Measurements from ENCODE around the gene NHERF1. TPM values are rescaled to one million over a fixed set of nuclear protein-coding genes. Genes with fewer than 3 reads are reported as not detected.

Gene NHERF1
- total and polyA plus RNA-seq, 2 of the 13 experiments (the other 11 are each of a cell fraction or from before 2014, with no cell fraction given): 169 to 269 TPM

DNA sequence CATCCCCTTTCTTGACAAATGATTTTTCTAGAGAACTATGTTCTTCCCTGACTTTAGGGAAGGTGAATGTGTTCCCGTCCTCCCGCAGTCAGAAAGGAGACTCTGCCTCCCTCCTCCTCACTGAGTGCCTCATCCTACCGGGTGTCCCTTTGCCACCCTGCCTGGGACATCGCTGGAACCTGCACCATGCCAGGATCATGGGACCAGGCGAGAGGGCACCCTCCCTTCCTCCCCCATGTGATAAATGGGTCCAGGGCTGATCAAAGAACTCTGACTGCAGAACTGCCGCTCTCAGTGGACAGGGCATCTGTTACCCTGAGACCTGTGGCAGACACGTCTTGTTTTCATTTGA, 20.3 kb downstream of the NHERF1 start (continued):
- TF ChIP-seq, protein P1, sequence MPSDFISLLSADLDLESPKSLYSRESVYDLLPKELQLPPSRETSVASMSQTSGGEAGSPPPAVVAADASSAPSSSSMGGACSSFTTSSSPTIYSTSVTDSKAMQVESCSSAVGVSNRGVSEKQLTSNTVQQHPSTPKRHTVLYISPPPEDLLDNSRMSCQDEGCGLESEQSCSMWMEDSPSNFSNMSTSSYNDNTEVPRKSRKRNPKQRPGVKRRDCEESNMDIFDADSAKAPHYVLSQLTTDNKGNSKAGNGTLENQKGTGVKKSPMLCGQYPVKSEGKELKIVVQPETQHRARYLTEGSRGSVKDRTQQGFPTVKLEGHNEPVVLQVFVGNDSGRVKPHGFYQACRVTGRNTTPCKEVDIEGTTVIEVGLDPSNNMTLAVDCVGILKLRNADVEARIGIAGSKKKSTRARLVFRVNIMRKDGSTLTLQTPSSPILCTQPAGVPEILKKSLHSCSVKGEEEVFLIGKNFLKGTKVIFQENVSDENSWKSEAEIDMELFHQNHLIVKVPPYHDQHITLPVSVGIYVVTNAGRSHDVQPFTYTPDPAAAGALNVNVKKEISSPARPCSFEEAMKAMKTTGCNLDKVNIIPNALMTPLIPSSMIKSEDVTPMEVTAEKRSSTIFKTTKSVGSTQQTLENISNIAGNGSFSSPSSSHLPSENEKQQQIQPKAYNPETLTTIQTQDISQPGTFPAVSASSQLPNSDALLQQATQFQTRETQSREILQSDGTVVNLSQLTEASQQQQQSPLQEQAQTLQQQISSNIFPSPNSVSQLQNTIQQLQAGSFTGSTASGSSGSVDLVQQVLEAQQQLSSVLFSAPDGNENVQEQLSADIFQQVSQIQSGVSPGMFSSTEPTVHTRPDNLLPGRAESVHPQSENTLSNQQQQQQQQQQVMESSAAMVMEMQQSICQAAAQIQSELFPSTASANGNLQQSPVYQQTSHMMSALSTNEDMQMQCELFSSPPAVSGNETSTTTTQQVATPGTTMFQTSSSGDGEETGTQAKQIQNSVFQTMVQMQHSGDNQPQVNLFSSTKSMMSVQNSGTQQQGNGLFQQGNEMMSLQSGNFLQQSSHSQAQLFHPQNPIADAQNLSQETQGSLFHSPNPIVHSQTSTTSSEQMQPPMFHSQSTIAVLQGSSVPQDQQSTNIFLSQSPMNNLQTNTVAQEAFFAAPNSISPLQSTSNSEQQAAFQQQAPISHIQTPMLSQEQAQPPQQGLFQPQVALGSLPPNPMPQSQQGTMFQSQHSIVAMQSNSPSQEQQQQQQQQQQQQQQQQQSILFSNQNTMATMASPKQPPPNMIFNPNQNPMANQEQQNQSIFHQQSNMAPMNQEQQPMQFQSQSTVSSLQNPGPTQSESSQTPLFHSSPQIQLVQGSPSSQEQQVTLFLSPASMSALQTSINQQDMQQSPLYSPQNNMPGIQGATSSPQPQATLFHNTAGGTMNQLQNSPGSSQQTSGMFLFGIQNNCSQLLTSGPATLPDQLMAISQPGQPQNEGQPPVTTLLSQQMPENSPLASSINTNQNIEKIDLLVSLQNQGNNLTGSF (CRISPR knock-in tag; IDR thresholded peaks at IDR 0.05): no peak
- TF ChIP-seq E2F5 (CRISPR knock-in tag; conservative IDR thresholded peaks at IDR 0.05) (no peak), ZNF605 (CRISPR knock-in tag; IDR thresholded peaks at IDR 0.05) (peak; percentile 68; the same call in 1 of the 2 replicates), ZBTB42 (CRISPR knock-in tag; IDR thresholded peaks at IDR 0.05) (no peak), PBX3 (CRISPR knock-in tag; IDR thresholded peaks at IDR 0.05; ENCODE audit: borderline replicate concordance) (no peak), YY1 (IDR thresholded peaks at IDR 0.05; ENCODE audit: insufficient read depth, insufficient replicate concordance, low read depth, low read length) (no peak), POLR2A (IDR thresholded peaks at IDR 0.05; ENCODE audit: insufficient read depth in 1 of 2, low read depth in 2 of 2, low read length in 2 of 2) (peak in 1 of 2 experiments; percentile 55; a peak in 2 of 4 replicates), ZNF564 (CRISPR knock-in tag; IDR thresholded peaks at IDR 0.05) (no peak), POLR2AphosphoS5 (IDR thresholded peaks at IDR 0.05; ENCODE audit: low read depth, low read length) (peak; percentile 37; the same call in 1 of the 2 replicates), GATAD2A (CRISPR knock-in tag; IDR thresholded peaks at IDR 0.05) (no peak), ATF7-NPFF (CRISPR knock-in tag; IDR thresholded peaks at IDR 0.05; ENCODE audit: low read depth) (no peak), SNAPC4 (CRISPR knock-in tag; IDR thresholded peaks at IDR 0.05) (no peak), EZH2 (conservative IDR thresholded peaks at IDR 0.05; ENCODE audit: low read depth, low read length) (no peak), MAFK (conservative IDR thresholded peaks at IDR 0.05 in 1 of 2, IDR thresholded peaks at IDR 0.05 in 1 of 2; ENCODE audit: low read length in 2 of 2) (no peak), LCORL (IDR thresholded peaks at IDR 0.05) (no peak), LCORL (CRISPR knock-in tag; IDR thresholded peaks at IDR 0.05) (0 out of 2 replicates have a peak, but pooled peaks have one; percentile 28), SNAI1 (CRISPR knock-in tag; IDR thresholded peaks at IDR 0.05; ENCODE audit: borderline replicate concordance) (no peak), ZNF615 (CRISPR knock-in tag; IDR thresholded peaks at IDR 0.05; ENCODE audit: borderline replicate concordance) (no peak), ZSCAN9 (CRISPR knock-in tag; IDR thresholded peaks at IDR 0.05; ENCODE audit: borderline replicate concordance) (no peak), KDM5B (CRISPR knock-in tag; IDR thresholded peaks at IDR 0.05; ENCODE audit: borderline replicate concordance) (no peak)
